ENCODE results near the gene DSTYK.
"Not testable (repeated sequence)": the region's sequence is repeated elsewhere in the genome, so short reads cannot be mapped to it uniquely, and the experiment has no call there.

DSTYK gene

GRCh38 chr1:205171369-205171768 is 40.1 kb downstream of the DSTYK start:
- no peak for DNase-seq

GRCh38 chr1:205170532-205171269 is 40.8 kb downstream of the DSTYK start:
- no peak for DNase-seq

GRCh38 chr1:205169248-205169647 is 42.3 kb downstream of the DSTYK start:
- no peak for DNase-seq

- DNase-seq = no peak
Measured at GRCh38 chr1:205168291-205168690, 43.2 kb downstream of the DSTYK start.

GRCh38 chr1:205162301-205162700 is 49.2 kb downstream of the DSTYK start:
- no peak for DNase-seq

GRCh38 chr1:205161076-205161475 is 50.4 kb downstream of the DSTYK start:
- no peak for DNase-seq

- no peak for DNase-seq
Measured at GRCh38 chr1:205158048-205158616, 53.4 kb downstream of the DSTYK start.

GRCh38 chr1:205155665-205156377 is 55.7 kb downstream of the DSTYK start:
- DNase-seq = not testable (repeated sequence)

GRCh38 chr1:205152505-205152904 is 59.0 kb downstream of the DSTYK start:
- DNase-seq = no peak

- no peak for DNase-seq
Measured at GRCh38 chr1:205150651-205151428, 60.7 kb downstream of the DSTYK start.

- no peak for DNase-seq
Measured at GRCh38 chr1:205147191-205147835, 64.2 kb downstream of the DSTYK start.

GRCh38 chr1:205144751-205145150 is 66.8 kb downstream of the DSTYK start:
- no peak for DNase-seq

- DNase-seq = no peak
Measured at GRCh38 chr1:205144046-205144720, 67.3 kb downstream of the DSTYK start.

- DNase-seq = no peak
Measured at GRCh38 chr1:205142102-205142469, 69.4 kb downstream of the DSTYK start.

- DNase-seq = peak; percentile 70
Measured at GRCh38 chr1:205141236-205142101, 70.0 kb downstream of the DSTYK start.

- no peak for DNase-seq
Measured at GRCh38 chr1:205140113-205140512, 71.4 kb downstream of the DSTYK start.

- DNase-seq = no peak
Measured at GRCh38 chr1:205137901-205138300, 73.6 kb downstream of the DSTYK start.

GRCh38 chr1:205133287-205133686 is 78.2 kb downstream of the DSTYK start:
- no peak for DNase-seq

GRCh38 chr1:205129447-205130029 is 82.0 kb downstream of the DSTYK start:
- DNase-seq = no peak

- no peak for DNase-seq
Measured at GRCh38 chr1:205128050-205128449, 83.5 kb downstream of the DSTYK start.

GRCh38 chr1:205127646-205128045 is 83.9 kb downstream of the DSTYK start:
- no peak for DNase-seq
